NOMO-1 (cell line): ENCODE data around the gene SHANK2.

Experiments
- DNase-seq, 2 experiments: peaks; one replicate each; lab custom pipeline; 2025; ENCODE audit not compliant: unreplicated experiment in 2 of 2; lab: John Stamatoyannopoulos, UW

The SHANK2 gene

GRCh38 chr11:71269603-71270511 is 17.5 kb upstream of the SHANK2 start:
- no peak for DNase-seq

- no peak for DNase-seq
Measured at GRCh38 chr11:71268706-71269321, 16.4 kb upstream of the SHANK2 start.

- DNase-seq = no peak
Measured at GRCh38 chr11:71267807-71268421, 15.5 kb upstream of the SHANK2 start.

- DNase-seq = no peak
Measured at GRCh38 chr11:71266114-71266833, 13.9 kb upstream of the SHANK2 start.

- DNase-seq = no peak
Measured at GRCh38 chr11:71265559-71266092, 13.2 kb upstream of the SHANK2 start.

GRCh38 chr11:71263386-71263785 is 11.0 kb upstream of the SHANK2 start:
- DNase-seq = no peak

GRCh38 chr11:71255800-71256479 is 3.6 kb upstream of the SHANK2 start:
- no peak for DNase-seq

GRCh38 chr11:71255323-71255722 is 2.9 kb upstream of the SHANK2 start:
- DNase-seq = no peak

- no peak for DNase-seq
Measured at GRCh38 chr11:71253794-71254193, 1.4 kb upstream of the SHANK2 start.

GRCh38 chr11:71252770-71253730 is 673 bp upstream of the SHANK2 start:
- no peak for DNase-seq

- DNase-seq = no peak
Measured at GRCh38 chr11:71251761-71252268, 562 bp downstream of the SHANK2 start.

- no peak for DNase-seq
Measured at GRCh38 chr11:71251151-71251721, 1.1 kb downstream of the SHANK2 start.

- DNase-seq = no peak
Measured at GRCh38 chr11:71250523-71251150, 1.7 kb downstream of the SHANK2 start.

- no peak for DNase-seq
Measured at GRCh38 chr11:71249301-71249700, 3.1 kb downstream of the SHANK2 start.

- DNase-seq = no peak
Measured at GRCh38 chr11:71248656-71249055, 3.7 kb downstream of the SHANK2 start.

GRCh38 chr11:71248251-71248570 is 4.2 kb downstream of the SHANK2 start:
- no peak for DNase-seq

GRCh38 chr11:71247551-71248250 is 4.7 kb downstream of the SHANK2 start:
- DNase-seq = no peak

GRCh38 chr11:71246559-71246958 is 5.8 kb downstream of the SHANK2 start:
- no peak for DNase-seq
